Measurements from ENCODE around the gene IMMT. TPM values are rescaled to one million over a fixed set of nuclear protein-coding genes. Genes with fewer than 3 reads are reported as not detected.

IMMT gene
- total and polyA plus RNA-seq, 8 donors: 66.8 to 94.1 (median 82.6) TPM

- H3K9me3 ChIP-seq: no peaks in the 10 kb centered on the region
- H3K27ac ChIP-seq: no peak overlapping the region
- H3K36me3 ChIP-seq: peaks cover 0 to 100% of the 10 kb centered on the region in 2 donors
- DNase-seq (no peak), ATAC-seq (no peak)
- H3K4me1 ChIP-seq: peaks cover 0 to 4% of the 10 kb centered on the region in 2 donors
- no peak for TF ChIP-seq CTCF (IDR thresholded peaks at IDR 0.05)
- H3K27me3 ChIP-seq: no peaks in the 10 kb centered on the region
- intact Hi-C loops (cut with DNase I): no loop called here
- no peak overlapping the region for H3K4me3 ChIP-seq
Measured at GRCh38 chr2:86143926-86144685, 51.2 kb downstream of the IMMT start.

- DNase-seq (no peak), ATAC-seq (no peak)
- H3K27me3 ChIP-seq: no peaks in the 10 kb centered on the region
- H3K9me3 ChIP-seq: no peaks in the 10 kb centered on the region
- no peak overlapping the region for H3K27ac ChIP-seq
- TF ChIP-seq CTCF (IDR thresholded peaks at IDR 0.05): no peak
- H3K4me3 ChIP-seq: no peak overlapping the region
- peaks cover 0 to 4% of the 10 kb centered on the region in 2 donors for H3K4me1 ChIP-seq
- H3K36me3 ChIP-seq: peaks cover 0 to 100% of the 10 kb centered on the region in 2 donors
- intact Hi-C loops (cut with DNase I): no loop called here
Measured at GRCh38 chr2:86143307-86143706, 52.0 kb downstream of the IMMT start.

GRCh38 chr2:86142436-86143257, 52.6 kb downstream of the IMMT start:
- H3K36me3 ChIP-seq: peaks cover 0 to 100% of the 10 kb centered on the region in 2 donors
- ATAC-seq (no peak), DNase-seq (no peak)
- H3K4me3 ChIP-seq: no peak overlapping the region
- H3K27ac ChIP-seq: no peak overlapping the region
- peaks cover 0 to 4% of the 10 kb centered on the region in 2 donors for H3K4me1 ChIP-seq
- H3K27me3 ChIP-seq: no peaks in the 10 kb centered on the region
- H3K9me3 ChIP-seq: no peaks in the 10 kb centered on the region
- intact Hi-C loops (cut with DNase I): no loop called here
- TF ChIP-seq CTCF (IDR thresholded peaks at IDR 0.05): no peak

GRCh38 chr2:86140969-86141392, 54.3 kb downstream of the IMMT start:
- no peak for ATAC-seq
- intact Hi-C loops (cut with DNase I): no loop called here
- no peak overlapping the region for H3K27ac ChIP-seq
- peaks cover 0 to 100% of the 10 kb centered on the region in 2 donors for H3K36me3 ChIP-seq
- no peaks in the 10 kb centered on the region for H3K27me3 ChIP-seq
- DNase-seq: no peak
- no peaks in the 10 kb centered on the region for H3K9me3 ChIP-seq
- peaks cover 0 to 4% of the 10 kb centered on the region in 2 donors for H3K4me1 ChIP-seq
- no peak overlapping the region for H3K4me3 ChIP-seq
- no peak for TF ChIP-seq CTCF (IDR thresholded peaks at IDR 0.05)

GRCh38 chr2:86139981-86140380, 55.3 kb downstream of the IMMT start:
- TF ChIP-seq CTCF (IDR thresholded peaks at IDR 0.05): no peak

More at GRCh38 chr2:86139981-86140380, 55.3 kb downstream of the IMMT start:
- no peak overlapping the region for H3K4me3 ChIP-seq
- DNase-seq (no peak), ATAC-seq (no peak)
- H3K4me1 ChIP-seq: peaks cover 0 to 4% of the 10 kb centered on the region in 2 donors
- intact Hi-C loops (cut with DNase I): no loop called here
- no peaks in the 10 kb centered on the region for H3K9me3 ChIP-seq
- H3K27me3 ChIP-seq: no peaks in the 10 kb centered on the region
- peaks cover 0 to 100% of the 10 kb centered on the region in 2 donors for H3K36me3 ChIP-seq
- H3K27ac ChIP-seq: no peak overlapping the region

Data from left lung (tissue), 10 donors.